Parathyroid adenoma (tissue), 2 donors: ENCODE measurements around the gene ZMAT3.

Experiments used
- H2AFZ ChIP-seq: fragments of 300-600 bp; sonication (generic); one replicate; pipeline ENCODE4 v1.7.0; 2017; ENCODE audit warnings: antibody characterized with exemption, mild to moderate bottlenecking
- H3K27ac ChIP-seq: fragments of 300-600 bp; sonication (generic); one replicate; pipeline ENCODE4 v1.7.0; 2017
- H3K27me3 ChIP-seq: fragments of 300-600 bp; sonication (generic); one replicate; pipeline ENCODE4 v1.7.0; 2017; ENCODE audit warnings: low read length; ENCODE audit not compliant: control insufficient read depth, insufficient read depth
- H3K36me3 ChIP-seq: fragments of 300-600 bp; sonication (generic); one replicate; pipeline ENCODE4 v1.7.0; 2017; ENCODE audit warnings: low read length; ENCODE audit not compliant: control insufficient read depth, insufficient read depth
- H3K4me1 ChIP-seq: fragments of 300-600 bp; sonication (generic); one replicate; pipeline ENCODE4 v1.7.0; 2017; ENCODE audit warnings: control low read depth
- H3K4me2 ChIP-seq: fragments of 300-600 bp; sonication (generic); one replicate; pipeline ENCODE4 v1.7.0; 2017; ENCODE audit warnings: low read length
- H3K4me3 ChIP-seq: fragments of 300-600 bp; sonication (generic); one replicate; pipeline ENCODE4 v1.7.0; 2017; ENCODE audit warnings: low read depth, low read length
- H3K79me2 ChIP-seq: fragments of 300-600 bp; sonication (generic); one replicate; pipeline ENCODE4 v1.7.0; 2017; ENCODE audit warnings: control low read depth
- H3K9ac ChIP-seq: fragments of 300-600 bp; sonication (generic); one replicate; pipeline ENCODE4 v1.7.0; 2017; ENCODE audit warnings: mild to moderate bottlenecking
- H3K9me3 ChIP-seq: fragments of 300-600 bp; sonication (generic); one replicate; pipeline ENCODE4 v1.7.0; 2017; ENCODE audit warnings: low read length; ENCODE audit not compliant: control insufficient read depth
- CTCF ChIP-seq: fragments of 300-600 bp; sonication (generic); IDR thresholded peaks from one replicate; pipeline ENCODE4 v1.7.0; 2017; ENCODE audit warnings: antibody characterized with exemption, mild to moderate bottlenecking
- donor health status: primary hyperparathyroidism.

Gene ZMAT3

GRCh38 chr3:179027326-179027900, 44.2 kb downstream of the ZMAT3 start:
- peak; percentile 26 for TF ChIP-seq CTCF
- Histone ChIP-seq H3K9me3 (no peaks in the 10 kb centered on the region), H3K9ac (no peak overlapping the region), H3K36me3 (no peaks in the 10 kb centered on the region), H3K4me3 (no peak overlapping the region), H3K79me2 (no peaks in the 10 kb centered on the region), H3K4me1 (peaks cover 12% of the 10 kb centered on the region), H3K27ac (peak overlapping the region; percentile 58), H3K4me2 (no peak overlapping the region), H3K27me3 (no peaks in the 10 kb centered on the region), H2AFZ (peak overlapping the region; percentile 74)

DNA sequence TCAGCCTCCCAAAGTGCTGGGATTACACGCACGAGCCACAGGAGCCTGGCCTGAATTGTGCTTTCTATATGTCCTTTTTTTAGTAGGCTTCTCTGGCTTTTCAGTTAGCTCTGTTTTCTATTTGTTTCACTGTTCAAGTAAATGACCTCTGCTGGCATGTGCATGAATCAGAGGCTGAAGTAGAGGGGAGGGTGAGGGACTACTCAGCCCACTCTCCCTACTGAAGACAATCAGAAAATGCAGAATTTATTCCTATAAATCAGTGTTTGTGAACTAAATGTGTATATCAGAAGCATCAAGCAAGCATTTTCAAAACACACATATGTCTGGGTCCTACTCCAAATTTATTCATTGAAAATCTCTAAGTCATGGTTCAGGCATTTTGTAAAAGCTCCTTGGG, 45.0 kb downstream of the ZMAT3 start:
- Histone ChIP-seq H3K9me3 (no peaks in the 10 kb centered on the region), H3K4me3 (no peak overlapping the region), H3K36me3 (no peaks in the 10 kb centered on the region), H3K79me2 (no peaks in the 10 kb centered on the region), H3K27me3 (no peaks in the 10 kb centered on the region), H3K4me2 (no peak overlapping the region), H3K27ac (no peak overlapping the region), H3K9ac (no peak overlapping the region), H2AFZ (no peak overlapping the region), H3K4me1 (peaks cover 15% of the 10 kb centered on the region)
- TF ChIP-seq CTCF, result no peak

DNA sequence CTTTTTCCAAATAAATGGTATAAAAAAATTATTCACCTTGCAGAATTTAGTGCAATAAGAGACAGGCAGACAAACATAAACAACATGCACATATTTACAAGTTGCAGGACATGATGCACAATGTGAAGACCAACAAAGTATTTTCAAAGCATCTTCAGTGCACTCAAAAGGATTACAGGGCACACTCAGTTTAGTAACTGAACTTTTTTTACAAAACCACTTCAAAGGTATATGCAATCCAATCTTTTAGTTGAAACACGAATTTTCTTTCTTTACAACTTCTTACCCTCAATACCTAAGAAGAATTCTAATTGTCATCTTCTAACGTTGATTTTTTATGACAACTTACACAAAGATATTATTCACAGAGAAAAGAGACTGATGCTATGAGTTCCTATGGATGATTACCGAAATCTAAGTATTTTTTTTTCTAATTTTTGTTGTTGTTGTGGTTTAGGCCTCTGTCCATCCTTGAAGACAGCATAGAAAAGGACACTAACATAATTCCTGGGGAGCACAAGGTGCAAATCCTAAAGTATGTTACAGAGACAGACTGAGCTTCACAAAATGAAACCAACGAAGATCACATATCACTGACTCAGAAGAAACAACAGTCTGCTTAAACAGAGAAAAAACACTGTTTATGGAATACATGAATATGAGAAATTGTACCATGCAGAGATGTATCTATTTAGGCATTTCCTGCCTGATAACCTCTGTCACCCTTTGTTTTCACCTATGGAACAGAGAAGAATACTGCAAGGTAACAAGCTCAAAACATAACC, 50.3 kb downstream of the ZMAT3 start:
- H2AFZ ChIP-seq, result peak overlapping the region; percentile 2
- H3K4me1 ChIP-seq, result peaks cover 14% of the 10 kb centered on the region
- H3K27ac ChIP-seq, result peak overlapping the region; percentile 33
- no peaks in the 10 kb centered on the region for H3K79me2 ChIP-seq
- TF ChIP-seq CTCF, result no peak
- H3K9ac ChIP-seq, result no peak overlapping the region
- no peaks in the 10 kb centered on the region for H3K27me3 ChIP-seq
- H3K4me3 ChIP-seq, result no peak overlapping the region
- no peaks in the 10 kb centered on the region for H3K9me3 ChIP-seq
- H3K4me2 ChIP-seq, result no peak overlapping the region
- H3K36me3 ChIP-seq, result no peaks in the 10 kb centered on the region

DNA sequence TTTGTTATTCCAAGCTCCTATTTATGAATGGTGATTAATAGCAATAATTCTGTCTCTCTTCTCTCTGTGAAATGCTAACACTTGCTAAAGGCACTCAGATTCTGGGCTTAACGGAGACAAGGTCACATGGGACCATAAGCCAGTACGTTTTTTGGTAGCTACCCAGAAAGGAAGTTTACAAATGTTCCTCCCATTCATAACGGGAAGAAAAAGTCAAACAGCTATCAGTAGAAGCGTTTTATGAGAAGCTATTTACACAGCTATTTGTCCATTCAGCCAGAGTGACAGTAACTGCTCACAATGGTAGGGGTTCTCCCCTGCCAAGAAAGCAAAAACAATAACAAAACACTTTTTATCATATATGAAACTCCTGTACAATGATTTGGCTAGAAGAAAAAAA, 51.5 kb downstream of the ZMAT3 start:
- H3K4me3 ChIP-seq, result no peak overlapping the region
- no peaks in the 10 kb centered on the region for H3K36me3 ChIP-seq
- H3K27me3 ChIP-seq, result no peaks in the 10 kb centered on the region
- no peaks in the 10 kb centered on the region for H3K79me2 ChIP-seq
- TF ChIP-seq CTCF, result no peak
- no peak overlapping the region for H2AFZ ChIP-seq
- no peak overlapping the region for H3K9ac ChIP-seq
- H3K9me3 ChIP-seq, result no peaks in the 10 kb centered on the region
- H3K4me2 ChIP-seq, result no peak overlapping the region
- peak overlapping the region; percentile 11 for H3K27ac ChIP-seq
- peaks cover 14% of the 10 kb centered on the region for H3K4me1 ChIP-seq
